GM18907 (cell line): ENCODE results near the gene SCRN2.

Experiments used
- ATAC-seq: cut with Tn5 transposase; IDR thresholded peaks from one replicate; pipeline ENCODE4 v1.9.1; 2021; ENCODE audit warnings: mild to moderate bottlenecking, moderate library complexity; ENCODE audit not compliant: unreplicated experiment

The SCRN2 gene

GRCh38 chr17:47872019-47872650, 31.1 kb upstream of the SCRN2 start:
- no peak for ATAC-seq

GRCh38 chr17:47871048-47871447, 30.0 kb upstream of the SCRN2 start:
- ATAC-seq = no peak

- no peak for ATAC-seq
These were observed 29.0 kb upstream of the SCRN2 start for GRCh38 chr17:47870056-47870455.

- no peak for ATAC-seq
These were observed 28.0 kb upstream of the SCRN2 start for GRCh38 chr17:47869114-47869513.

GRCh38 chr17:47867813-47868533, 26.9 kb upstream of the SCRN2 start:
- ATAC-seq = no peak

- ATAC-seq = no peak
These were observed 25.9 kb upstream of the SCRN2 start for GRCh38 chr17:47866941-47867340.

- no peak for ATAC-seq
These were observed 23.7 kb upstream of the SCRN2 start for GRCh38 chr17:47864791-47865216.

- ATAC-seq = no peak
These were observed 21.8 kb upstream of the SCRN2 start for GRCh38 chr17:47862621-47863440.

GRCh38 chr17:47860386-47860785, 19.3 kb upstream of the SCRN2 start:
- no peak for ATAC-seq

- no peak for ATAC-seq
These were observed 16.7 kb upstream of the SCRN2 start for GRCh38 chr17:47857551-47858455.

GRCh38 chr17:47856830-47857229, 15.8 kb upstream of the SCRN2 start:
- ATAC-seq = no peak

GRCh38 chr17:47855737-47856136, 14.7 kb upstream of the SCRN2 start:
- no peak for ATAC-seq

- no peak for ATAC-seq
These were observed 12.5 kb upstream of the SCRN2 start for GRCh38 chr17:47853616-47854015.

GRCh38 chr17:47852113-47852949, 11.3 kb upstream of the SCRN2 start:
- no peak for ATAC-seq

GRCh38 chr17:47851764-47852112, 10.7 kb upstream of the SCRN2 start:
- ATAC-seq = no peak

- ATAC-seq = no peak
These were observed 9.9 kb upstream of the SCRN2 start, which contains the start of gene SP6 for GRCh38 chr17:47850692-47851573. Gene SP6, minus strand, starts transcription at chr17:47851163. Its CDS starts 2,734 bp downstream, at chr17:47848429.

GRCh38 chr17:47850373-47850691, 9.3 kb upstream of the SCRN2 start:
- no peak for ATAC-seq

- no peak for ATAC-seq
These were observed 7.1 kb upstream of the SCRN2 start for GRCh38 chr17:47848198-47848513.
